SK-N-SH (cell line): ENCODE data around the gene TEX35. TPM values are rescaled to one million over a fixed set of nuclear protein-coding genes. Genes with fewer than 3 reads are reported as not detected.

Experiments used
- CTCF ChIA-PET: fragments of 300-600, 350-600 bp; formaldehyde crosslinking; extraction: SDS; loops from one replicate; lab custom pipeline; 2021; lab: Yijun Ruan, JAX
- POLR2A ChIA-PET: fragments of 350-600 bp; sonication (Branson Sonifier 250); formaldehyde crosslinking; extraction: SDS; loops from one replicate; lab custom pipeline; 2020; ENCODE audit warnings: antibody characterized with exemption, inconsistent platforms; lab: Yijun Ruan, JAX
- DNase-seq: peaks from one replicate; pipeline ENCODE4 v3.0.0; 2012
- H2AFZ ChIP-seq: fragments of 200-600 bp; sonication (generic); 2 replicates; pipeline ENCODE4 v1.8.1; 2016; ENCODE audit warnings: antibody characterized with exemption, mild to moderate bottlenecking, low read depth
- H3F3A ChIP-seq: fragments of 200-600 bp; sonication (generic); replicated peaks from 2 replicates; pipeline ENCODE3; 2016; ENCODE audit warnings: antibody characterized with exemption, mild to moderate bottlenecking; ENCODE audit not compliant: insufficient read depth
- H3K27ac ChIP-seq, 2 experiments: fragments of 200-500 bp in 1 of 2; fragments of 200-600 bp in 1 of 2; sonication (Bioruptor generic) in 1 of 2; sonication (generic), shearing (Covaris generic) in 1 of 2; 2 replicates each; pipeline versions ENCODE4 v1.5.1 to v1.6.1; 2014 to 2016; ENCODE audit warnings: low read depth in 2 of 2, inconsistent platforms in 1 of 2, low read length in 1 of 2, mild to moderate bottlenecking in 1 of 2, mixed read lengths in 1 of 2
- H3K27me3 ChIP-seq: fragments of 200-600 bp; sonication (generic), shearing (Covaris generic); 2 replicates; pipeline ENCODE4 v1.6.1; 2016; ENCODE audit warnings: mixed run types; ENCODE audit not compliant: insufficient read depth
- H3K36me3 ChIP-seq, 2 experiments: fragments of 200-500 bp in 1 of 2; fragments of 200-600 bp in 1 of 2; sonication (Bioruptor generic) in 1 of 2; sonication (generic) in 1 of 2; replicated peaks in 1 of 2; 2 replicates each; pipeline versions ENCODE3 to v1.5.1; 2014 to 2016; ENCODE audit warnings: low read length in 1 of 2, mild to moderate bottlenecking in 1 of 2; ENCODE audit not compliant: insufficient read depth in 2 of 2, control insufficient read depth in 1 of 2
- H3K4me1 ChIP-seq, 2 experiments: fragments of 200-500 bp in 1 of 2; fragments of 200-600 bp in 1 of 2; sonication (Bioruptor generic) in 1 of 2; sonication (generic), shearing (Covaris generic) in 1 of 2; 2 replicates each; pipeline versions ENCODE4 v1.5.1 to v1.6.1; 2014 to 2016; ENCODE audit warnings: low read depth in 1 of 2, low read length in 1 of 2, mixed run types in 1 of 2; ENCODE audit not compliant: insufficient read depth in 2 of 2, control insufficient read depth in 1 of 2
- H3K4me2 ChIP-seq: fragments of 200-600 bp; sonication (generic), shearing (Covaris generic); 2 replicates; pipeline ENCODE4 v1.6.1; 2017; ENCODE audit warnings: mixed run types
- H3K4me3 ChIP-seq, 2 experiments: fragments of 200-500 bp in 1 of 2; fragments of 200-600 bp in 1 of 2; sonication (Bioruptor generic) in 1 of 2; sonication (generic), shearing (Covaris generic) in 1 of 2; 2 replicates each; pipeline versions ENCODE4 v1.5.1 to v1.8.1; 2014 to 2016; ENCODE audit warnings: low read depth in 2 of 2, inconsistent platforms in 1 of 2, low read length in 1 of 2, mild to moderate bottlenecking in 1 of 2, mixed read lengths in 1 of 2, moderate library complexity in 1 of 2
- H3K79me2 ChIP-seq: fragments of 200-600 bp; sonication (generic); 2 replicates; pipeline ENCODE4 v1.8.1; 2017; ENCODE audit warnings: mild to moderate bottlenecking; ENCODE audit not compliant: insufficient read depth
- H3K9ac ChIP-seq: fragments of 200-600 bp; sonication (generic); 2 replicates; pipeline ENCODE4 v1.6.1; 2017; ENCODE audit warnings: mixed run types
- H3K9me2 ChIP-seq: fragments of 200-600 bp; sonication (generic); 2 replicates; pipeline ENCODE4 v1.6.1; 2017; ENCODE audit warnings: mixed run types
- H3K9me3 ChIP-seq: fragments of 200-600 bp; sonication (generic); 2 replicates; pipeline ENCODE4 v1.6.1; 2017; ENCODE audit warnings: mixed run types, mild to moderate bottlenecking, moderate library complexity
- H4K20me1 ChIP-seq: fragments of 200-600 bp; sonication (generic); 2 replicates; pipeline ENCODE4 v1.6.1; 2017; ENCODE audit warnings: mild to moderate bottlenecking, mixed run types; ENCODE audit not compliant: insufficient read depth
- CHD2 ChIP-seq: fragments of 150-350 bp; IDR thresholded peaks from 2 replicates; pipeline ENCODE4 v1.6.1; 2018; ENCODE audit warnings: low read length; ENCODE audit not compliant: partially characterized antibody
- EP300 ChIP-seq, 2 experiments: IDR thresholded peaks; 2 replicates each; pipeline versions ENCODE4 v1.4.0 to v1.6.1; 2012; ENCODE audit warnings: borderline replicate concordance in 1 of 2, low read depth in 1 of 2, low read length in 1 of 2
- EZH2phosphoT487 ChIP-seq: fragments of 200-600 bp; sonication (generic); IDR thresholded peaks from 2 replicates; pipeline ENCODE4 v1.6.1; 2017; ENCODE audit warnings: low read depth, mixed run types, mild to moderate bottlenecking, antibody characterized with exemption, moderate library complexity, borderline replicate concordance
- FOSL2 ChIP-seq: IDR thresholded peaks from 2 replicates; pipeline ENCODE4 v1.4.0; 2012; ENCODE audit warnings: low read depth, mild to moderate bottlenecking, moderate library complexity, borderline replicate concordance
- GATA2 ChIP-seq: sonication (generic); formaldehyde crosslinking; IDR thresholded peaks from 2 replicates; pipeline ENCODE4 v1.5.0; 2020; ENCODE audit warnings: mild to moderate bottlenecking, missing genetic modification reagents
- MXI1 ChIP-seq: IDR thresholded peaks from 2 replicates; pipeline ENCODE4 v1.6.1; 2012; ENCODE audit warnings: mild to moderate bottlenecking, low read depth, low read length, improper control_type of control experiment
- NFIC ChIP-seq: IDR thresholded peaks from 2 replicates; pipeline ENCODE4 v1.4.0; 2012; ENCODE audit warnings: borderline replicate concordance
- NRF1 ChIP-seq: IDR thresholded peaks from 2 replicates; pipeline ENCODE4 v1.6.1; 2012; ENCODE audit warnings: low read depth, mild to moderate bottlenecking, low read length
- RFX5 ChIP-seq: IDR thresholded peaks from 2 replicates; pipeline ENCODE4 v1.6.1; 2012; ENCODE audit warnings: mild to moderate bottlenecking, improper control_type of control experiment, low read length
- TAF1 ChIP-seq: IDR thresholded peaks from 2 replicates; pipeline ENCODE4 v1.6.1; 2012; ENCODE audit warnings: low read depth, mild to moderate bottlenecking, low read length, moderate library complexity, borderline replicate concordance
- TCF12 ChIP-seq: IDR thresholded peaks from 2 replicates; pipeline ENCODE4 v1.4.0; 2012
- TEAD4 ChIP-seq: IDR thresholded peaks from 2 replicates; pipeline ENCODE4 v1.4.0; 2012; ENCODE audit warnings: mild to moderate bottlenecking, borderline replicate concordance; ENCODE audit not compliant: insufficient read depth
- YY1 ChIP-seq: IDR thresholded peaks from 2 replicates; pipeline ENCODE4 v1.4.0; 2012; ENCODE audit warnings: low read depth, mild to moderate bottlenecking
- ZBTB33 ChIP-seq: IDR thresholded peaks from 2 replicates; pipeline ENCODE4 v1.4.0; 2012; ENCODE audit warnings: low read depth, borderline replicate concordance
- WGBS: methylation state at CpG from one replicate; pipeline ENCODE4 v1.1.6; 2017; ENCODE audit warnings: low lambda C conversion rate; 5-methylcytosine and 5-hydroxymethylcytosine counted together
- polyA plus RNA-seq, 3 experiments: library from polyadenylated mRNA; depleted of rRNA; stranded (reverse); fragments of >200 nt; gene quantifications; 2 replicates each; pipeline ENCODE4 v1.2.3, GENCODE V29; 2012
- TF ChIP-seq, protein P1 (sequence below): IDR thresholded peaks from 2 replicates; pipeline ENCODE4; 2012
- TF ChIP-seq, protein P2 (sequence below): IDR thresholded peaks from 2 replicates; pipeline ENCODE4 v1.4.0; 2012; ENCODE audit warnings: low read depth, borderline replicate concordance
- TF ChIP-seq, protein P3 (sequence below): IDR thresholded peaks from 2 replicates; pipeline ENCODE4 v1.6.1; 2012; ENCODE audit warnings: mild to moderate bottlenecking, low read depth, low read length, moderate library complexity
- TF ChIP-seq, protein P4 (sequence below): IDR thresholded peaks from 2 replicates; pipeline ENCODE4 v1.4.0; 2012; ENCODE audit warnings: low read depth

Gene TEX35
- polyA plus RNA-seq, 1 of the 3 experiments (the other 2 are of a cell fraction) = 0.03 TPM

DNA sequence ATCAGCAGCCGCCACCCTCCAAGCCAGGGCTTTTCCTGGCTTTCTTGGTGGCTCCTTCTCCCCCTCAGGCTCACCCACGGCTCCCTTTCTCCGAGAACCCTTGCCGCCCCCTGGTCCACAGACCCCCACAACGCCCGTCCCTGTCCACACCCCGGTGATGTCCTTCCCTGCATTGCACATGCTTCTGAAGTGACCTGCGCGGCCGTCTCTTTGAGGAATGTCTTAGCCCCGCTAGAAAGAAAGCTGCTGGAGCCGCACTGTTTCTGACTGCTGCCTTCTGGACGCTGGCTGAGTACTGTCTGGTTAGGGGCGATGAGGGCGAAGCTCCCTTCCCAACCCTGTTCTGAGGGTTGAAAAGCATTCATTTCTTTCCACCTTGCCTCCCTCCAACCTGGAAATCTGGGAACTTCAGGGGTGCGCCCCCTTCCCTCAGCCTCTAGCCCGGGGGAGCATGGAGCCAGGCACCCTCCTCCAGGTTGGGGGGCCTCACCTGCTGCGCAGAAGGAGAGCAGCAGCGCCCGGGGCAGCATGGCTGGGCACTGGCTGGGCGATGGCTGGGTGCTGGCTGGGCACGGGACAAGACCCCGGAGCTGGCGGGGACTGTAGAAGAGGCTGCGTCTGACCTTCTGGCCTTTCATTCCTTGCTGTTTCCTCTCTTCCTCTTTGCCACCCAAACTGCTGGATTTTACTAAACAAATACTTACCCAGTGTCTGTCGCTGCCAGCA is 16.3 kb upstream of the TEX35 start, which contains the start of gene CLEC20A:
Gene CLEC20A (minus strand): TSS at position 555 of the 726 bp plus-strand sequence. CDS start 25 bp downstream, at position 530.
- H3K36me3 ChIP-seq = no peaks in the 10 kb centered on the region
- H3K4me3 ChIP-seq = no peak within 1 kb of the TSS
- 84% methylated on average over 18 of the region's 26 CpGs for WGBS
- no peak within 1 kb of the TSS for H3K9ac ChIP-seq
- H3F3A ChIP-seq = no peaks in the 10 kb centered on the region
- no peak within 1 kb of the TSS for H3K4me2 ChIP-seq
- H3K27ac ChIP-seq = no peak within 1 kb of the TSS
- H3K27me3 ChIP-seq = no peaks in the 10 kb centered on the region
- ChIA-PET POLR2A (no interaction called here), CTCF (no interaction called here)
- no peaks in the 10 kb centered on the region for H4K20me1 ChIP-seq
- H3K4me1 ChIP-seq = no peaks in the 10 kb centered on the region
- TF ChIP-seq ZBTB33 (no peak), TCF12 (no peak), MXI1 (no peak), GATA2 (CRISPR knock-in tag) (no peak)
- TF ChIP-seq, protein P1, sequence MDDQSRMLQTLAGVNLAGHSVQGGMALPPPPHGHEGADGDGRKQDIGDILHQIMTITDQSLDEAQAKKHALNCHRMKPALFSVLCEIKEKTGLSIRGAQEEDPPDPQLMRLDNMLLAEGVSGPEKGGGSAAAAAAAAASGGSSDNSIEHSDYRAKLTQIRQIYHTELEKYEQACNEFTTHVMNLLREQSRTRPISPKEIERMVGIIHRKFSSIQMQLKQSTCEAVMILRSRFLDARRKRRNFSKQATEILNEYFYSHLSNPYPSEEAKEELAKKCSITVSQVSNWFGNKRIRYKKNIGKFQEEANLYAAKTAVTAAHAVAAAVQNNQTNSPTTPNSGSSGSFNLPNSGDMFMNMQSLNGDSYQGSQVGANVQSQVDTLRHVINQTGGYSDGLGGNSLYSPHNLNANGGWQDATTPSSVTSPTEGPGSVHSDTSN = no peak
- TF ChIP-seq, protein P2, sequence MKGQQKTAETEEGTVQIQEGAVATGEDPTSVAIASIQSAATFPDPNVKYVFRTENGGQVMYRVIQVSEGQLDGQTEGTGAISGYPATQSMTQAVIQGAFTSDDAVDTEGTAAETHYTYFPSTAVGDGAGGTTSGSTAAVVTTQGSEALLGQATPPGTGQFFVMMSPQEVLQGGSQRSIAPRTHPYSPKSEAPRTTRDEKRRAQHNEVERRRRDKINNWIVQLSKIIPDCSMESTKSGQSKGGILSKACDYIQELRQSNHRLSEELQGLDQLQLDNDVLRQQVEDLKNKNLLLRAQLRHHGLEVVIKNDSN = no peak
- H3K79me2 ChIP-seq = no peaks in the 10 kb centered on the region
- H3K9me3 ChIP-seq = no peaks in the 10 kb centered on the region
- DNase-seq = no peak
- no peaks in the 10 kb centered on the region for H3K9me2 ChIP-seq
- no peak within 1 kb of the TSS for H2AFZ ChIP-seq

- Histone ChIP-seq H2AFZ (no peak overlapping the region), H3K36me3 (no peaks in the 10 kb centered on the region), H3K9me3 (no peaks in the 10 kb centered on the region), H3K4me3 (no peak overlapping the region), H3K27me3 (no peaks in the 10 kb centered on the region), H3F3A (no peaks in the 10 kb centered on the region), H4K20me1 (no peaks in the 10 kb centered on the region), H3K27ac (no peak overlapping the region), H3K4me2 (no peak overlapping the region), H3K9ac (no peak overlapping the region), H3K4me1 (no peaks in the 10 kb centered on the region), H3K79me2 (no peaks in the 10 kb centered on the region), H3K9me2 (no peaks in the 10 kb centered on the region)
- ChIA-PET CTCF (interaction anchor here (1.0 kb wide), 1 partner anchor 198 kb away, joined by 4 read pairs; no protein-coding TSS in a partner anchor), POLR2A (no interaction called here)
- 88% methylated on average over 7 of the region's 7 CpGs for WGBS
- DNase-seq = no peak
- TF ChIP-seq CHD2 (no peak), YY1 (no peak), MXI1 (no peak), FOSL2 (no peak), NFIC (no peak), NRF1 (no peak), TEAD4 (no peak), EZH2phosphoT487 (no peak), TAF1 (no peak), EP300 (IDR thresholded peaks at IDR 0.05; ENCODE audit: borderline replicate concordance in 1 of 2, low read depth in 1 of 2, low read length in 1 of 2) (no peak), RFX5 (no peak)
- TF ChIP-seq, protein P3, sequence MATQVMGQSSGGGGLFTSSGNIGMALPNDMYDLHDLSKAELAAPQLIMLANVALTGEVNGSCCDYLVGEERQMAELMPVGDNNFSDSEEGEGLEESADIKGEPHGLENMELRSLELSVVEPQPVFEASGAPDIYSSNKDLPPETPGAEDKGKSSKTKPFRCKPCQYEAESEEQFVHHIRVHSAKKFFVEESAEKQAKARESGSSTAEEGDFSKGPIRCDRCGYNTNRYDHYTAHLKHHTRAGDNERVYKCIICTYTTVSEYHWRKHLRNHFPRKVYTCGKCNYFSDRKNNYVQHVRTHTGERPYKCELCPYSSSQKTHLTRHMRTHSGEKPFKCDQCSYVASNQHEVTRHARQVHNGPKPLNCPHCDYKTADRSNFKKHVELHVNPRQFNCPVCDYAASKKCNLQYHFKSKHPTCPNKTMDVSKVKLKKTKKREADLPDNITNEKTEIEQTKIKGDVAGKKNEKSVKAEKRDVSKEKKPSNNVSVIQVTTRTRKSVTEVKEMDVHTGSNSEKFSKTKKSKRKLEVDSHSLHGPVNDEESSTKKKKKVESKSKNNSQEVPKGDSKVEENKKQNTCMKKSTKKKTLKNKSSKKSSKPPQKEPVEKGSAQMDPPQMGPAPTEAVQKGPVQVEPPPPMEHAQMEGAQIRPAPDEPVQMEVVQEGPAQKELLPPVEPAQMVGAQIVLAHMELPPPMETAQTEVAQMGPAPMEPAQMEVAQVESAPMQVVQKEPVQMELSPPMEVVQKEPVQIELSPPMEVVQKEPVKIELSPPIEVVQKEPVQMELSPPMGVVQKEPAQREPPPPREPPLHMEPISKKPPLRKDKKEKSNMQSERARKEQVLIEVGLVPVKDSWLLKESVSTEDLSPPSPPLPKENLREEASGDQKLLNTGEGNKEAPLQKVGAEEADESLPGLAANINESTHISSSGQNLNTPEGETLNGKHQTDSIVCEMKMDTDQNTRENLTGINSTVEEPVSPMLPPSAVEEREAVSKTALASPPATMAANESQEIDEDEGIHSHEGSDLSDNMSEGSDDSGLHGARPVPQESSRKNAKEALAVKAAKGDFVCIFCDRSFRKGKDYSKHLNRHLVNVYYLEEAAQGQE = no peak
- TF ChIP-seq, protein P4, sequence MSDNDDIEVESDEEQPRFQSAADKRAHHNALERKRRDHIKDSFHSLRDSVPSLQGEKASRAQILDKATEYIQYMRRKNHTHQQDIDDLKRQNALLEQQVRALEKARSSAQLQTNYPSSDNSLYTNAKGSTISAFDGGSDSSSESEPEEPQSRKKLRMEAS = no peak
Observed at GRCh38 chr1:178497903-178498478, 14.9 kb upstream of the TEX35 start.
